Hematopoietic multipotent progenitor cell (in vitro differentiated cells): ENCODE results near the gene FAM210A. TPM values are rescaled to one million over a fixed set of nuclear protein-coding genes. Genes with fewer than 3 reads are reported as not detected.
A peak's percentile ranks its signal among the peaks of the same experiment; 100 is the strongest.
"Not testable (repeated sequence)": the region's sequence is repeated elsewhere in the genome, so short reads cannot be mapped to it uniquely, and the experiment has no call there.

ENCODE experiments used
- DNase-seq, 3 donors: peaks; one replicate each; pipeline ENCODE4 v3.0.0-alpha.2; 2011 to 2015; ENCODE audit warnings: low read depth in 2 of 3, low spot score in 2 of 3
- total RNA-seq: library from RNA; depleted of rRNA; stranded (reverse); fragments of >200 nt; gene quantifications from one replicate; pipeline ENCODE4 v1.2.3, GENCODE V29; 2012

The FAM210A gene
- total RNA-seq, 1 donor, result 13.7 TPM

DNA sequence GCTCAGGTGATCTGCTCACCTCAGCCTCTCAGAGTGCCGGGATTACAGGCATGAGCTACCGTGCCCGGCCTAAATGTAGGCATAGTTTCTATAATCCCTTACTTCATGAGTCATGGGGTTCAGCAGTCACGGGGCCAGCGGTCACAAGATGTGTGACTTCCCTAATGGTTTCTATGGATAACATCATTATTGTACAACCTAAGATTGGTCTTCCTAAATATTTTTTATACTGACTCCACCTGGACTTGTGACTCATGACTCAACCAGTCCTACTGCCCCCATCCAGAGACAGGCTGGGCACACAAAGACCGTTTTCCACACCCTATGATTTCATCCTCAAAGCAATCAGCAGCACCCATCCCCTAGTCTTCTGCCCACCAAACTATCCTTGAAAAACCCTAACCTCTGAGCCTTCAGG is 15.9 kb downstream of the FAM210A start:
- no peak for DNase-seq

GRCh38 chr18:13703899-13704298 is 22.5 kb downstream of the FAM210A start:
- peak in 1 of 3 donors; percentile 12 for DNase-seq

- no peak for DNase-seq
These were observed 26.2 kb downstream of the FAM210A start for GRCh38 chr18:13700153-13700552.

DNA sequence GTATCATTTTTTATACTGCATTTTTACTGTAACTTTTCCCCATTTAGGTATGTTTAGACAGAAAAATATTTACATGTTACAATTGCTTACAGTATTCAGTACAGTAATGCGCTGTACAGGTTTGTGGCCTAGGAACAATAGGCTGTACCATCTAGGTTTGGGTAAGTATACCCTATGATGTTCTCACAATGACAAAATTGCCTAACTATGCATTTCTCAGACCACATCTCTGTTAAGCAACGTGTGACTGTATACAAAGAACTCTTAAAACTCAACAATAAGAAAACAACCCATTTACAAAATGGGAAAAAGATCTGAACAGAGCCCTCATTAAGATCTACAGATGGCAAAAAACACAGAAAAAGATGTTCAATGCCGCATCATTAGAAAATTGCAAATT is 29.4 kb downstream of the FAM210A start:
- no peak for DNase-seq

GRCh38 chr18:13695337-13695736 is 31.0 kb downstream of the FAM210A start:
- DNase-seq, result not testable (repeated sequence)

GRCh38 chr18:13690060-13690459 is 36.3 kb downstream of the FAM210A start:
- not testable (repeated sequence) for DNase-seq

DNA sequence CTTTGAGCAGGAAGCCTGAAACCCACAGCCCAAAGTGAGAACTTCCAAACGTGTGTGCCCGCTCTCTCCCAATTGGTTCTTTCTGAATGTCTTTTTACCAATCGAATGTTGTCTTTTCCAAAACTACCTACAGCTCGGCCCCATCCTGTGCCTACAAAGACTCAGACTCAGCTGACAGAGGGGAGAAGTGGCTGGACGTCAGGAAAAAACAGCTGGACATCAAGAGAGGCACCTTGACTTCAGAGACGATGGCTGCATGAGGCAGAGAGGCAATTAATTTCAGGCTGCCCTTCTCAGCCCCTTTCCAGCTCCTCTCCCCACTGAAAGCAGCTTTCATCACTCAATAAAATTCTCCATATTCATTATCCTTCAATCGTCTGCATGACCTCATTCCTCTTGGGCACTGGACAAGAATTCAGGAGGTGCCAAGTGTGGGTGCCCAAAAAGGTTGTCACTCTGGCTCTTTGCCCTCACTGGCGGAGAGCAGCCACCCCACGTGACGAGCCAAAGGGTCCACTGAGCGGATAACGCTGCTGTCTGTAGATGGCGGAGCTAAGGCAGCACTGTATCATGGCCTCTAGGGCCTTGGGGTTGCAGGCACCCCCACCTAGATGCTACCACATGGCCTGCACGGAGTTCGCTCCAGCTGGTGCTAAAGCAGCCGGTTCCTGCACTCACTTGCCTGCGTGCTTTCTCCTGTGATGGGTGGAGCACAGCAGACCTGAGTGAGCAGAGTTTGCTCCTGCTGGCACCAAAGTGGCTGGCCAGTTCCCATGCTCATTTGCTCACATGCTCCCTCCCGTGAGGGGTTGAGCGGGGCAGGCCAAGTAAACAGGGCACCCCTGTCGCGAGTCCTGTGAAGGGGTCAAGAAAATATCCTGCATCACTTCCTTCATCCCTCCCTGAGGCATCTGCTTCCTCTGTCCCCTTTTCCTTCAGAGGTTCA is 37.9 kb downstream of the FAM210A start:
- no peak for DNase-seq

GRCh38 chr18:13684546-13684945 is 41.8 kb downstream of the FAM210A start:
- no peak for DNase-seq

- no peak for DNase-seq
These were observed 44.7 kb downstream of the FAM210A start for GRCh38 chr18:13681701-13682100.

GRCh38 chr18:13680612-13681011 is 45.7 kb downstream of the FAM210A start:
- DNase-seq, result peak in 2 of 3 donors; percentile 2 to 28

GRCh38 chr18:13677350-13677749 is 49.0 kb downstream of the FAM210A start:
- not testable (repeated sequence) for DNase-seq

GRCh38 chr18:13676471-13676870 is 49.9 kb downstream of the FAM210A start:
- DNase-seq, result peak in 1 of 3 donors; percentile 4

DNA sequence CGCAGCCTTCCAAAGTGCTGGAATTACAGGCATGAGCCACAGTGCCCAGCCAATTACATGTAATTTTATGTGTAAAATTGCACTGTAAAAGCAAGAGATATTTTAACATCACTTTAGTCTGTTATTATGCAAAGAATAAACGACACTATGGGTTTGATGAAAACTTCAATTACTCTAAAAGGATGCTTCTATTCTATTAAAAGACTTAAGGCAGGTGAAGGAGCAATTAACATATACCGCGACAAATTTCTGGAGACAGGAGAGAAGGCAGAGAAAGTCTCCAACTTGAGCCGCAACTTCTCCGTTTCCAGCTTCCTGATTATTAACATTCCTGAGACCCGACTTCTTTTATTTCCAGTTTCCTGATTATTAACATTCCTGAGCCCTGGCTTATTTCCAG is 53.7 kb downstream of the FAM210A start:
- no peak for DNase-seq

GRCh38 chr18:13661779-13662256 is 64.5 kb downstream of the FAM210A start:
- DNase-seq, result no peak

DNA sequence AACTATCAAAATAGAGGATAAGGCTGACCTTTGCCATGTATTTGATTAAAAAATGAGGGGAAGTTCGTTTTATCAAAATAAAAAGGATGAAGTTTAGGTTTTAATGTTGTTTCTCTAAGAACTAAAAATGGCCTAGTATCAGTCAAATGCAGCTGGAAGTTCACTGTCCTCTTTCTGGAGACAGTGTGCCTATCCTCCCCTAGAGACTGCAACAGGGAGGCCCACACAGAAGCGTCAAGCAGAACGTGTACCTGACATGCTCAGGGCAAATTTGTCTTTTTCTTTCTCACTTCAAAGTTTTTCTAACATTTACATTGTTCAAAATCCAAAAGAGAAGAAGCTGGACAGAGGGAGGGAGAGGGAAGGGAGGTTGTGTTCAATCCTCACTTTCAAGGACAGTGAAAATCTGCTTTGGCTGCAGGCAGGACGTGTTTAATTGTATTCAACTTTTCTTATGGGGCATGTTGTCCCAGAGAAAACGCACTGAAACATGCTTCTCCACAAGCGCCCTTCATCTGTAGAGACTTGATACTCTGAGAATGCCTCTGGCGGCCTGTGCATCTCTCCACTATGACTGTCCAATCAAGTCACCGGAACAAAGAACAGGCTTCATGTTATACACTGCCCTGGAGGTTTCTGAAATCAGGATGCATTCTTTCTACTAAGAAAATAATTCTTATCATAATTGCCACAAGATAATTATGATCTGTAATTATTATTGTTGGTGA is 65.1 kb downstream of the FAM210A start:
- DNase-seq, result no peak

DNA sequence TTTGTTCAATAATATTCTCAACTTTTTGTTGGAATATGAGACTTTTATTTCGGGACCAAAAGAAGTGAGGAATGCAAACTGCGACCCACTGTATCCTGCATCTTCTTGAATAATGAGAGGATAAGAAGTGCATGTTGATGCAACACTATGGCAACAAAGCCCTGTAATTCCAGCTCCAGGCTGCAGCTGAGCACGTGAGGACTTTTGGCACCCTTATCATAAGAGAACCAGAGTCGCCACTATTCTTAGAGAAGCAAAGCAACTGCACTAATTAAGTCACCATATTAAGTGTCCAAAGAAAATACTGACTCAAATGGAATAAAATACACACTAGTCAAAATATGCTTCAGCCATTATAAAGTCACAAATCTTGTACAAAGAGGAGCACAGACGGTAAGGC is 65.8 kb downstream of the FAM210A start:
- DNase-seq, result no peak

DNA sequence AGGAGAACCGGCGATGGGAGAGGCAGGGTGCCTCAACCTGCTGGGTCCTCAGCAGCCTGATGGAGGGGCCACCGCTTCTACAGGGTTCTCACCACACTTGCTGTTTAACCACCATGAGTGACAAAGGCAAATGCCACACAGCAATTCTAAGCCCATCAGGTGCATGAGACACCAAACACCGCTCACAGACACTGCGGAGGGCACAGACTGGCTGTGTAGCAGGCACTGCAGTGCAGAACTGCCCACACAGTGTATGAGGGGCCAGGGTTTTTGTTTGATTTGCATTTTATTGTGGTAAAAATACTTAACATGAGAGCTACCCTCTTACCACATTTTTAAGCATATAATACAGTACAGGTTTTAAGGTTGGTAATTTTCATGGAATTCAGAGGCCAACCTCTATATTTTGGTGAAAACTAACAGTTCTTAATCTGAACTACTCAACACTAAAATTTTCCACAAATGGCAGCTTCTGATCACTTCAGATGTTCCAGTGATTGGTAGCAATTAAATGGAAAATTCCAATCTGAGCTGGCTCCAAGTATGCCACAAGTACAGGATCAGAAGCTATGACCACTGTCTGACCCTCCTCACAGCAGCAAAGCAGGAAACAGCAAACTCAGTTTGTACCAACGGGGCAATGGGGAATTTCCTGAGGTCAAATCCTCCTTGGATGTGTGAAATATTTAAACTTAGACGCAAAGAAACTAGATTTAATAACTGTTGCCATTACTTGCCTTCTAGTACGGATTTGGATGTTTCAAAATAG is 67.7 kb downstream of the FAM210A start:
- DNase-seq, result no peak

- DNase-seq, result no peak
These were observed 68.4 kb downstream of the FAM210A start for GRCh38 chr18:13657974-13658373.

- no peak for DNase-seq
These were observed 72.5 kb downstream of the FAM210A start for GRCh38 chr18:13653746-13654433.
